HepG2 (cell line): Measurements from ENCODE around the gene ACSS2. TPM values are rescaled to one million over a fixed set of nuclear protein-coding genes. Genes with fewer than 3 reads are reported as not detected.

Experiments
- ATAC-seq: fragments of 200-7000 bp; cut with Tn5 transposase; 3 replicates; pipeline ENCODE4 v1.9.1; 2020; ENCODE audit warnings: mild to moderate bottlenecking, moderate library complexity
- BruUV-seq: library from RNA; stranded (reverse); fragments of 400-500 nt; replicated peaks from 2 replicates; lab custom pipeline; 2021; lab: Mats Ljungman, UMichigan
- CTCF ChIA-PET: fragments of 300-600 bp; formaldehyde crosslinking; extraction: SDS; loops from one replicate; lab custom pipeline; 2021; ENCODE audit warnings: low total read pairs, inconsistent platforms, low intra/inter-chr PET ratio; lab: Yijun Ruan, JAX
- POLR2A ChIA-PET: fragments of 350-600 bp; sonication (Branson Sonifier 250); formaldehyde crosslinking; loops from one replicate; lab custom pipeline; 2020; ENCODE audit warnings: antibody characterized with exemption, inconsistent platforms; lab: Yijun Ruan, JAX
- DNase-seq: peaks from one replicate; pipeline ENCODE4 v3.0.0-alpha.2; 2015; ENCODE audit warnings: low spot score
- FAIRE-seq: peaks from 3 replicates; lab custom pipeline; 2011; peaks lifted over from hg19 to GRCh38; lab: Jason Lieb, UNC
- H2AFZ ChIP-seq: one replicate; pipeline ENCODE4 v1.6.1; 2011; ENCODE audit warnings: low read length, inconsistent platforms
- H3K27ac ChIP-seq: fragments of 300-600 bp; 3 replicates; pipeline ENCODE4 v1.8.0; 2011; ENCODE audit warnings: mixed run types, mild to moderate bottlenecking, mixed read lengths, low read length, inconsistent platforms; ENCODE audit not compliant: insufficient read depth; ENCODE audit errors: extremely low read length
- H3K27me3 ChIP-seq, 2 experiments: fragments of 200-600 bp in 1 of 2; 2 replicates in 1 of 2; 3 replicates in 1 of 2; pipeline versions ENCODE4 v1.6.0 to v1.8.0; 2011; ENCODE audit warnings: low read length in 2 of 2, mild to moderate bottlenecking in 2 of 2, moderate library complexity in 2 of 2, inconsistent platforms in 1 of 2; ENCODE audit not compliant: insufficient read depth in 2 of 2, control insufficient read depth in 1 of 2
- H3K36me3 ChIP-seq, 2 experiments: fragments of 200-600 bp in 1 of 2; replicated peaks in 1 of 2; 2 replicates in 1 of 2; 3 replicates in 1 of 2; pipeline versions ENCODE4 v1.5.1 to v1.8.0; 2011; ENCODE audit warnings: low read length in 2 of 2, inconsistent platforms in 1 of 2; ENCODE audit not compliant: insufficient read depth in 2 of 2, control insufficient read depth in 1 of 2
- H3K4me1 ChIP-seq: 2 replicates; pipeline ENCODE4 v1.5.1; 2012; ENCODE audit warnings: low read length, inconsistent platforms; ENCODE audit not compliant: insufficient read depth
- H3K4me2 ChIP-seq: 2 replicates; pipeline ENCODE4 v1.6.0; 2011; ENCODE audit warnings: low read depth, low read length, inconsistent platforms
- H3K4me3 ChIP-seq, 3 experiments: fragments of 200-600 bp in 1 of 3; sonication (generic), shearing (Covaris generic) in 1 of 3; replicated peaks in 1 of 3; 2 replicates each; pipeline ENCODE4 v1.5.1; 2011 to 2016; ENCODE audit warnings: low read length in 3 of 3, inconsistent platforms in 2 of 3, low read depth in 2 of 3, mild to moderate bottlenecking in 2 of 3, control low read depth in 1 of 3, mixed read lengths in 1 of 3; ENCODE audit not compliant: insufficient read depth in 1 of 3
- H3K79me2 ChIP-seq: one replicate; pipeline ENCODE4 v1.6.1; 2011; ENCODE audit warnings: low read length, inconsistent platforms; ENCODE audit not compliant: insufficient read depth
- H3K9ac ChIP-seq: 2 replicates; pipeline ENCODE4 v1.6.0; 2011; ENCODE audit warnings: mild to moderate bottlenecking, low read depth, low read length, inconsistent platforms; ENCODE audit not compliant: insufficient read depth
- H3K9me3 ChIP-seq: 2 replicates; pipeline ENCODE4 v1.5.1; 2012; ENCODE audit warnings: mild to moderate bottlenecking, low read length
- H4K20me1 ChIP-seq: 2 replicates; pipeline ENCODE4 v1.6.0; 2011; ENCODE audit warnings: inconsistent platforms, mild to moderate bottlenecking, low read length, moderate library complexity; ENCODE audit not compliant: insufficient read depth
- AHDC1 ChIP-seq: sonication (generic); formaldehyde crosslinking; IDR thresholded peaks from 2 replicates; pipeline ENCODE4 v1.5.1; 2020; ENCODE audit warnings: mild to moderate bottlenecking, missing genetic modification reagents, borderline replicate concordance
- HNF4G ChIP-seq, 2 experiments: sonication (generic) in 1 of 2; formaldehyde crosslinking in 1 of 2; IDR thresholded peaks; 2 replicates each; pipeline versions ENCODE4 v1.4.0 to v1.6.1; 2011 to 2020; ENCODE audit warnings: borderline replicate concordance in 2 of 2, low read depth in 2 of 2, mild to moderate bottlenecking in 2 of 2, low read length in 1 of 2, missing genetic modification reagents in 1 of 2, moderate library complexity in 1 of 2
- IRF1 ChIP-seq: sonication (generic); formaldehyde crosslinking; IDR thresholded peaks from 2 replicates; pipeline ENCODE4 v1.4.0; 2020; ENCODE audit warnings: low read depth, mild to moderate bottlenecking, missing genetic modification reagents
- KDM5A ChIP-seq: fragments of 200-600 bp; sonication (generic); IDR thresholded peaks from 2 replicates; pipeline ENCODE4 v1.7.0; 2018; ENCODE audit warnings: antibody characterized with exemption, mild to moderate bottlenecking, low read length, borderline replicate concordance
- NFIB ChIP-seq: sonication (generic); formaldehyde crosslinking; IDR thresholded peaks from 2 replicates; pipeline ENCODE4 v1.9.0; 2021; ENCODE audit warnings: missing genetic modification reagents, mild to moderate bottlenecking, borderline replicate concordance
- POLR2G ChIP-seq: fragments of 200-400 bp; formaldehyde crosslinking; IDR thresholded peaks from 2 replicates; pipeline ENCODE4 v1.6.1; 2018; ENCODE audit warnings: mild to moderate bottlenecking, low read depth, low read length, moderate library complexity
- SRSF4 ChIP-seq: fragments of 200-400 bp; formaldehyde crosslinking; IDR thresholded peaks from one replicate; pipeline ENCODE4 v1.6.1; 2018; ENCODE audit warnings: mild to moderate bottlenecking, low read depth, low read length, moderate library complexity; ENCODE audit not compliant: poor library complexity, severe bottlenecking
- TFDP2 ChIP-seq: sonication (generic); formaldehyde crosslinking; IDR thresholded peaks from 2 replicates; pipeline ENCODE4 v1.4.0; 2020; ENCODE audit warnings: missing genetic modification reagents
- XBP1 ChIP-seq: sonication (generic); formaldehyde crosslinking; IDR thresholded peaks from 2 replicates; pipeline ENCODE4 v1.5.0; 2020; ENCODE audit warnings: missing genetic modification reagents
- ZBTB7A ChIP-seq: sonication (generic); formaldehyde crosslinking; IDR thresholded peaks from 2 replicates; pipeline ENCODE4 v1.8.0; 2022; ENCODE audit warnings: mild to moderate bottlenecking, missing genetic modification reagents
- in situ Hi-C: cut with HindIII; loops from 2 replicates; pipeline ENCODE4 v1.10.0; 2017; ENCODE audit warnings: low pct_unique_long_range_greater_than_20kb; ENCODE audit not compliant: extremely low pct_ligation_motif_present
- intact Hi-C: fragments of 100-400 bp; cut with micrococcal nuclease; formaldehyde crosslinking; loops from one replicate; pipeline ENCODE4 v1.10.0; 2022; ENCODE audit not compliant: unreplicated experiment
- polyA plus RNA-seq, 8 experiments: library from polyadenylated mRNA; depleted of rRNA in 3 of 8; stranded (reverse) in 7 of 8; unstranded in 1 of 8; fragments of >200 nt; fragmentation: Illumina TruSeq in 4 of 8; extraction: Trizol in 4 of 8; gene quantifications; 2 replicates each; pipeline versions ENCODE4 v1.2.1 to v1.2.3, GENCODE V29; 2011 to 2016; ENCODE audit warnings: low read depth in 4 of 8, missing spikeins in 1 of 8, mixed read lengths in 1 of 8; ENCODE audit not compliant: insufficient read depth in 1 of 8
- total RNA-seq, 5 experiments: library from RNA; depleted of rRNA; stranded (reverse); fragments of >200 nt; fragmentation: Illumina TruSeq; extraction: Trizol; gene quantifications; 2 replicates each; pipeline ENCODE4 v1.2.3, GENCODE V29; 2016; ENCODE audit warnings: low read depth in 1 of 5

Gene ACSS2
- total and polyA plus RNA-seq, 2 of the 13 experiments (the other 11 are each of a cell fraction or from before 2014, with no cell fraction given) = 72.8 to 89.7 TPM

GRCh38 chr20:34946661-34947060, 70.2 kb downstream of the ACSS2 start (continued):
- TF ChIP-seq TFDP2 (CRISPR knock-in tag) = no peak
- 0 out of 2 replicates have a peak, but pooled peaks have one; percentile 22 for TF ChIP-seq AHDC1 (CRISPR knock-in tag)
- no peak for TF ChIP-seq NFIB (CRISPR knock-in tag)
- peak; percentile 37; the same call in 1 of the 2 replicates for TF ChIP-seq ZBTB7A (CRISPR knock-in tag)
- TF ChIP-seq SRSF4 = no peak

- no TSS peak for BruUV-seq
- peaks cover 9 to 44% of the 10 kb centered on the region in 2 experiments for H3K36me3 ChIP-seq
- H4K20me1 ChIP-seq = no peaks in the 10 kb centered on the region
- no peak overlapping the region for H3K4me2 ChIP-seq
- in situ Hi-C loops = no loop called here
- FAIRE-seq (no peak), ATAC-seq (no peak), DNase-seq (no peak)
- no peak overlapping the region for H3K27ac ChIP-seq
- no peak overlapping the region for H3K4me3 ChIP-seq
- ChIA-PET CTCF (no interaction called here), POLR2A (no interaction called here)
- intact Hi-C loops = no loop called here
- no peaks in the 10 kb centered on the region for H3K9me3 ChIP-seq
- no peaks in the 10 kb centered on the region for H3K79me2 ChIP-seq
- no peak overlapping the region for H2AFZ ChIP-seq
- no peaks in the 10 kb centered on the region for H3K27me3 ChIP-seq
- no peak overlapping the region for H3K9ac ChIP-seq
- H3K4me1 ChIP-seq = peaks cover 22% of the 10 kb centered on the region
- no peak for TF ChIP-seq KDM5A
- TF ChIP-seq IRF1 (CRISPR knock-in tag) = no peak
- TF ChIP-seq XBP1 = no peak
- no peak for TF ChIP-seq HNF4G (IDR thresholded peaks at IDR 0.05; ENCODE audit: borderline replicate concordance, low read depth, low read length)
- TF ChIP-seq HNF4G (CRISPR knock-in tag; IDR thresholded peaks at IDR 0.05; ENCODE audit: borderline replicate concordance, low read depth) = no peak
- no peak for TF ChIP-seq POLR2G
Observed at GRCh38 chr20:34947336-34947735, 70.9 kb downstream of the ACSS2 start.
